Activated CD8-positive, alpha-beta memory T cell treated with anti-CD3 and anti-CD28 coated beads for 4 hours (primary cell): ENCODE measurements around the gene RASAL1.

Experiments used
- DNase-seq, 2 donors: peaks; one replicate each; pipeline ENCODE4 v3.0.0-alpha.2; 2020; ENCODE audit warnings: low read depth in 2 of 2

RASAL1 gene

GRCh38 chr12:113071135-113072112 is 64.1 kb downstream of the RASAL1 start:
- DNase-seq = no peak

- no peak for DNase-seq
These were observed 65.2 kb downstream of the RASAL1 start for GRCh38 chr12:113070117-113070906.

DNA sequence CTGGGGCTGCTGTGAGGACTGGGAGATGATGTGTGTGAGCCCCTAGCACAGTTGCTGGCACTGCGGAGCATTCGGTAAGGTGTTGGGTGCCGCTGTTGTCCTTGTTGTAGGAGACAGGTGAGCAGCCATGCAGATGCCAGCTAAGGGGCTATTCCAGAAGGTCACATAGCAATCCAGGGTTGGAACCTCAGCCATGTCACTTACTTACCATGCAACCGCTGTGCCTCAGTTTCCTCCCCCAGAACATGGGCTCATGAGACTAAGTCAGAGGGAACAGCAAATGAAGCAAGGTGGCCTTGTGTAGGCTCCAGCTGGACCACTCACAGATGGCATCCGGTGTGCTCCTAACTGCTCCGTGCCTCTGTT is 65.8 kb downstream of the RASAL1 start:
- DNase-seq = no peak

GRCh38 chr12:113069149-113069548 is 66.4 kb downstream of the RASAL1 start:
- no peak for DNase-seq

- DNase-seq = no peak
These were observed 67.3 kb downstream of the RASAL1 start for GRCh38 chr12:113067987-113068935.

GRCh38 chr12:113066813-113067400 is 68.7 kb downstream of the RASAL1 start:
- DNase-seq = no peak

DNA sequence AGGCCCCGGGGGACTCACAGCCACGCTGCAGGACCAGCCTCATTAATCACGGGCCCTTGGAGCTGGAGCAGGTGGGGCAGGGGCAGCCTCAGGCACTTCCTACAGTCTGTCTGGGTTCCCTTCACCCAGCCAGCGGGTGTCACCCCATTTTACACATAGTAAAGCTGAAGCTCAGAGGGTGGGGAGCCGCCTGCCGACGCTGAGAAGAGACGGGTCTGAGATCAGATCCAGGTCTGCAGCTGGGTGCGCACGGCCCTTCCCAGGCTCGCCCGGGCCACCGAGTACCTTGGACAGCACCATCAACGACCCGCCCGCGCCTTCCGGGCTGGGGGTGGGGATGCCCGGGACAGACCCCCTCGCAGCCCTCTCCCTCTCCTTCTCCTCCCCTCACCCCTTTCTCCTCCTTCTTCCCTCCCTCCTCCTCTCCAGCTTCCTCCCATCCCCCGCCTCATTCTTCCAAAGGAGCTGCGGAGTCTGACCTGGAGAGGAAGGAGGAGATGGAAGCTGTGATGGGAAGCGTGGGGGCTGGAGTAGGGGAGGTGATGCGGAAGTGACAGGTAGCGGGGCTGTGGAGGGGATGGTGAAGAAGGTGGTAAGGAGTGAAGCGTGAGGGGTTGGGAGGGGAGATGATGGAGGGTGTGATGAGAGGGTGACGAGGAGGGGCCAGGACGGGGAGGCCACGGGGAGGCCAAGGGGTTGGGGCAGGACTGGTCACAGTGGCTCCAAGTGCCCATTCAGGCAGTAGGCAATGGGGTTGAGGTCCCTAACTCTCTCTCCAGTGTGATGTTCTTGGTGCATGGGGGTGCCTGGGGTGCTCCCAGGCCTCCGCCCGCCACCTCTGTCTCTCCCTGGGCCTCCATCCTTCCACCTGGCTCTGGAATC is 70.2 kb downstream of the RASAL1 start:
- DNase-seq = no peak

DNA sequence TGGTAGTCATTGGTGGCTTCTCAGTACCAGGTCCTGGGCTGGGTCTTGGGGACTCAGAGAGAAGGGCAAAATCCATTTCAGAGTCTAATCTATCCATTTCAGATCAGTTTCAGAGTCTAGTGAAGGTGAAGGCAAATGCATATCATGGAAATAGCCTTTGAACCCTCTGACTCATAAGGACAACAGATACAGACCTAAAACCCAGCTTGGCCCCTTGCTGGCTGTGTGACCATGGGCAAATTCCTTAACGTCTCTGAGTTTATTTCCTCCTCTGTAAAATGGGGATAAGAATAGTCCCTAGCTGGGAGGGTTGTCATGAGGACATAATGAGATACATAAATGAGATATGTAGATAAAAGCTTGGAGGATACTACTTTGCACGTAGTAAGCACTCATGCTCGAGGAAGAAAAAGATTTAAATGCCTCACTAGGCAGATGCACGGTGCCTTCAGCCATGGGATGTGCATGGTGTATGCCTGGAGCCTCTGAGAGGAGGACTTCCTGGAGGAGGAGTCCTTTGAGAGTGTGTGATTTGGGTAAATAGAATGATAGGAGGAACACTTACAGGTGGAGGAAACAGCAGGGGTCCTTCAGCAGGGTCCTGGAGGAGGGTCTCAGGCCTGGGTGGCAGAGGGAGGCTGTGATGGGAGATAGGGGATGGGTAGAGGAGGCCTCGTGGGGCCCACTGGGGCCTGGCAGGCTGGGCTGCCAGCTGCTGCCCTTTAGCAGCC is 71.0 kb downstream of the RASAL1 start:
- no peak for DNase-seq

- no peak for DNase-seq
These were observed 71.9 kb downstream of the RASAL1 start for GRCh38 chr12:113063396-113064350.

DNA sequence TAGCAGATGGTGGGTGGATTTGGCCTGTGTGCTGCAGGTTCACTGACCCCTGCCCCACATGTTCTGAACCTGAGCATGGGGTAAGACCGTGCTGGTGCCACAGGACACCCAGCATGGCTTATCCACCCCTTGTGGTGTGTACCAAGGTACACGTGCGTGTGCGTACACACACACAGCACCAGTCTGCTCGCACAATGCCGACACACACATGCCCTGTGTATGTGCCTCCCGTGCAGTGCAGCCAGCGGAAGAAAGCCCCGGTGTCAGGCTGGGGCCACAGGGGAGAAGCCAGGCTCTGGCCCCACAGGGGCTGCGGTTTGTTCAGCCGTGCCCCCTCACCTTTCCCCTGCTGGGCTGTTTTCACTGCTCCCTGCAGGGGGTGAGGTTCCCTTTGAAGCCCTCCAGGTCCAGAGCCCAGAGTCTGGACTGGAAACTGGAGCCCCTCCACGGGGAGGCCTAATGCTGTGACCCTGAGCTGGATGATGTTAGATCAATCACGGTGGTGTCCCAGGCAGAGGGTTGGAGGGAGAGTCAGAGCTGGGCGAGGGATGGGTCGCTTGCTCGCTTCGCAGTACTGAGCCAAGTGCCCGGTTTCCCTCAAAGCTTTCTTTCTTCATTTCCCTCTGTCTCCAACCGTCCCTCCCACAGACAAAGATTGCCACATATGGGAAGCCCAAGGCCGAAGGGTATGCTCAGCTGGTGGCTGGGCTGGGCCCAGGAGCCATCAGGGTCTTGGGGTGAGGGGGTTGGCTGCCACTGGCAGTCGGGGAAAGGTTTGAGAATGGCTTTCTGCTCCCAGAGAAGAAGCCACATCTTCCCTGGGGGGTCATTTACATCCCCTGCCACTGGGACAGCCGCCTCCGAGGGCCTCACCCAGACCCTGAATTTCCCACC is 72.8 kb downstream of the RASAL1 start:
- DNase-seq = no peak

- no peak for DNase-seq
These were observed 74.4 kb downstream of the RASAL1 start for GRCh38 chr12:113061061-113061694.

DNA sequence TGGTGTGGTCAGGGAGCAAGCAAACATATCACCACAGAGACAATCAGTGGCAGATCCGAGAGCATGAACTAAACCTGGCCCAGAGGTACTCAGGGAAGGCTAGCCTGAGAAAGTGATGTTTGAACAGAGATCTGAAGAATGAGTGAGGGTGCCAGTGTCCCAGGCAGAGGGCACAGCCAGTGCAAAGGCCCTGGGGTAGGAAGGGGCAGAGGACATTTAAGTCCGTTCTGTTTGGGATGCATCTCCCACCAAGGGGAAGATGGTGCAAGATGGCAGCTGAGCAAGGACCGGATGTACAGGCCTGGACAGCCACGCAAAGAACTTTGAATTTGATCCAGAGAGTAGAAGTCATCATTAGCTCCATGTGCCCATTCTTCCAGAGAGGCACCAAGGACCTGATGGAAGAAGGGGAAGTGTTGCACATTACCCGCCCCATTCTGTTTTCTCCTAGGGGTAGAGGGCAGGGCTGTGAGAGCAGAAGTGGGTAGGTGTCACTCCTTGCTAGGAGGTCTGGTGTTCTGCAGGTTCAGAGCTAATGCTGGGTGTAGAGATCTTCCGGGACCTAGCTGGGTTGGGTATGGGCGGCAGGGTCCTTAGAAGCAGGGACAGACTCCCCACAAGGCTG is 75.1 kb downstream of the RASAL1 start:
- no peak for DNase-seq

- DNase-seq = no peak
These were observed 76.4 kb downstream of the RASAL1 start for GRCh38 chr12:113059071-113059595.

- DNase-seq = no peak
These were observed 77.0 kb downstream of the RASAL1 start for GRCh38 chr12:113058553-113058952.

- no peak for DNase-seq
These were observed 77.7 kb downstream of the RASAL1 start for GRCh38 chr12:113057565-113058485.
